Kasumi-1 (cell line): ENCODE data around the gene PIGN.

ENCODE experiments used
- DNase-seq, 2 experiments: peaks; one replicate each; lab custom pipeline; 2025; lab: John Stamatoyannopoulos, UW

Gene PIGN, protein sequence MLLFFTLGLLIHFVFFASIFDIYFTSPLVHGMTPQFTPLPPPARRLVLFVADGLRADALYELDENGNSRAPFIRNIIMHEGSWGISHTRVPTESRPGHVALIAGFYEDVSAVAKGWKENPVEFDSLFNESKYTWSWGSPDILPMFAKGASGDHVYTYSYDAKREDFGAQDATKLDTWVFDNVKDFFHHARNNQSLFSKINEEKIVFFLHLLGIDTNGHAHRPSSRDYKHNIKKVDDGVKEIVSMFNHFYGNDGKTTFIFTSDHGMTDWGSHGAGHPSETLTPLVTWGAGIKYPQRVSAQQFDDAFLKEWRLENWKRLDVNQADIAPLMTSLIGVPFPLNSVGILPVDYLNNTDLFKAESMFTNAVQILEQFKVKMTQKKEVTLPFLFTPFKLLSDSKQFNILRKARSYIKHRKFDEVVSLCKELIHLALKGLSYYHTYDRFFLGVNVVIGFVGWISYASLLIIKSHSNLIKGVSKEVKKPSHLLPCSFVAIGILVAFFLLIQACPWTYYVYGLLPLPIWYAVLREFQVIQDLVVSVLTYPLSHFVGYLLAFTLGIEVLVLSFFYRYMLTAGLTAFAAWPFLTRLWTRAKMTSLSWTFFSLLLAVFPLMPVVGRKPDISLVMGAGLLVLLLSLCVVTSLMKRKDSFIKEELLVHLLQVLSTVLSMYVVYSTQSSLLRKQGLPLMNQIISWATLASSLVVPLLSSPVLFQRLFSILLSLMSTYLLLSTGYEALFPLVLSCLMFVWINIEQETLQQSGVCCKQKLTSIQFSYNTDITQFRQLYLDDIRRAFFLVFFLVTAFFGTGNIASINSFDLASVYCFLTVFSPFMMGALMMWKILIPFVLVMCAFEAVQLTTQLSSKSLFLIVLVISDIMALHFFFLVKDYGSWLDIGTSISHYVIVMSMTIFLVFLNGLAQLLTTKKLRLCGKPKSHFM

DNA sequence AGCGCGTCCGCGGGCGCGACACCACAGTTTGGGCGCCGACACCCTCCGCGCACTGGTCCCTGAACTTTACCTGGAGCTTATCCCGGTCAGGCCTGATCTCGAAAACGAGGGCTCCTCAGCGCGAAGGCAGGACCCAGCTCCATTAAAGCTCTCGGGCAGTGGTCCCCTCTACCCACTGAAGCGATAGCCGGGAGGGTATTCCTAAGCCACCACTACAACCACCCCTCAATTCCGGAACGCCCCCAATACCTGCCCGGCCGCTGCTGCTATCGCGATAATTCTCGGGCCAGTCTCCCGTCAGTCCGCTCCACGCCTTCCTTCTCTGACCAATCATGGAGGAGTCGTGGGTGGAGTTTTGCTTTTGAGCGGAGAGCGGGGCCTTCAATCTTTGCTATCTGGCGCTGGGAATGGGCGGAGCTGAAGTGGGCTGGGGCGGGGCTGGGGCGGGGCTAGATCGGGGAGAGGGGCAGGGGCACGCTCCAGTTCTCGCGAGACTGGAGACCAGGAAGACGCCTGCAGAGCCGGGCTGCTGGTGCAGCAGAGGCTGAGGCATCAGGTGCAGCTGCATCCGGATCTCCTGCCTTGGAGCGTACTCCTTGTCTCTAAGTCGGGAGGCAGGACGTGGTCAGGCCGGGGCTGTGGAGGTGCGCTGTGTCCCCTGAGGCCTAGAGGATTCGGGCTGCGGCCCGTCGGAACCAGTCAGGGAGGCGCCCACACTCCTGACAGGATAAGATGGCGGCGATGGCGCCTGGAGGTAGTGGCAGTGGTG is at the start of gene PIGN, which contains the start of gene RELCH:
Gene PIGN, minus strand, starts transcription at position 283 of the 769 bp plus-strand sequence. CDS start 25,703 bp downstream, outside the sequence.
Gene RELCH, plus strand, starts transcription at position 482 of the 769 bp plus-strand sequence. Its CDS starts 251 bp downstream, at position 733.
- DNase-seq: peak; percentile 99

- no peak for DNase-seq
Measured at GRCh38 chr18:62236252-62236651, 49.4 kb upstream of the PIGN start.

DNA sequence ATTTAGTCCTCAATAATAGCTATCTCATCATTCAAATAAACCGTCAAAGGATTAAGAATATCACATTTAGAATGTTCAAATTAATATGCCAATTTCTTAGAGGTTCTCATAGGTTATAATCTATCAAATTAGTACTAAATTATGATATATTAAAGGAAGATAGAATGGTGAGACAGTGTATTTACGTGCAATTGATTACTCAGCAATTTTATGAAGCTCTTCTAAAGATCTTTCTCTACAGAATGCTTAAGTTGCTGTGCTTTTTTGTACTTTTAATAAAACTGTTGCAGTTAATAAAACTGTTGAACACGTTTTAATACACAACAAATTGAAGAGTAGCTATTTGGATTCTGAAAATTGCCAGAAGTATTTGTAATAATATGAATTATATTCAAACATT is 39.2 kb upstream of the PIGN start:
- DNase-seq: no peak

DNA sequence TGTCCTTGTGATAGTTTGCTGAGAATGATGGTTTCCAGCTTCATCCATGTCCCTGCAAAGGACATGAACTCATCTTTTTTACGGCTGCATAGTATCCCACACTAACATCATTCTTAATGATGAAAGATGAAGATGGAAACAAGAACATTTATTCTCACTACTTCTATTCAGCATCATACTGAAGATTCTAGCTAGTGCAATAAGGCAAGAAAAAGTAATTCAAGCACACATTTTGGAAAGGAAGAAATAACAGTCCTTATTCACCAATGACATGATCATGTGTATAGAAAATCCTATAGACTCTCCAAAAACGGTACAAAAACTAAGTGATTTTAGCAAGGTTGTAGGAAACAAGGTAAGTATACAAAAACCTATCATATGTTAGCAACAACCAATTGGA is 37.4 kb upstream of the PIGN start:
- DNase-seq: no peak

DNA sequence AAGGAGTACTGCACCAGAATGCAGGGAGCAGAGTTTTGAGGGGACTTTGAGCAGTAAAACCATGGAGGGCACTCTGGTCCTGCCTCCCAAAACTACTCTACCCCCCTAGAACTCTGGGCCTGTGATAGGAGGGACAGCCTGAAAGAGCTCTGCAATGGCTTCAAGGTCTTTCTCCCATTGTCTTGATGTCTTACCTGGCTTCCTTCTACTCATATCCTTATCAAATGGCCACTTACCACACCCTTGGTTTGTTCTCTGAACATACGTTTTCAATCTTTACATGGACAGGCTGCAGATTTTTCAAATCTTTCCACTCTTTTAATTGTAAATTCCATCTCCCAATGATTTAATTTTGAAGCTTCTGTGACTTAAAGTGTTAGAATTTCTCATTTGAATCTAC is 27.9 kb upstream of the PIGN start:
- DNase-seq: no peak

DNA sequence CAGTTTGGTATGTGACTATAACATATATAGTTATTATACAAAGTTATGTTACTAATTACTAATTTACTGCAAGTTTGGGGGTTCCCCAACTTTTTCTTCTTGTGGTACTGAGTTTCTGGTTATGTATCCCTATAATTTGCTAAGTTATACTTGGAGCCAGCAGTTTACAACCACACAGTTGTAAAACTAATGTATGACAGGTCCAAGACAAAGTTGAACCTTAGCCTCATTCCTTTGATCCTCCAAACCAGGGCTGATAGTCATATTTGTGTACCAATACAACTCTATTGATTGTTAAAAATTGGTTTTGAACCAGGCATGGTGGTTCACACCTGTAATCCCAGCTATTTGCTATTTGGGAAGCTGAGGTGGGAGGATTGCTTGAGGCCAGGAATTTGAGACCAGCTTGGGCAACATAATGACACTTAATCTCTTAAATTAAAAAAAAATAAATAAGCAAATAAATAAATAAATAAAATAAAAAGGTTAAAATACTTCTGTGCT is 24.5 kb upstream of the PIGN start:
- no peak for DNase-seq

DNA sequence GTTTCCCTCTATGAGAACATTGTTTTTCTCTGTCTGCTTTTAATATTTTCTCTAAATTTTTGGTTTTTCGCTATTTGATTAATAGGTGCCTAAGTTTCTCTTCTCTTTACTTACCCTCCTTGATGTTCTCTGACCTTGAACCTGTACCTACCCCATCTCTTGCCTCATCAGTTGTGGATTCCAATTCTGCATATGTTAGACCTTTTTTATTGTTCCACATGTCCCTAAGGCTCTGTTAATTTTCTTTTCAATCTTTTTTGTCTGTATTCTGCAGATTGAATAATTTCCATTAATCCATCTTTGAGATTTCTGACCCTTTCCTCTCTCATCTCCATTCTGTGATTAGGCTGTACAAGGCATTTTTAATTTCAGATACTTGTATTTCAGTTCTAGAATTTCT is 23.3 kb upstream of the PIGN start:
- no peak for DNase-seq

DNA sequence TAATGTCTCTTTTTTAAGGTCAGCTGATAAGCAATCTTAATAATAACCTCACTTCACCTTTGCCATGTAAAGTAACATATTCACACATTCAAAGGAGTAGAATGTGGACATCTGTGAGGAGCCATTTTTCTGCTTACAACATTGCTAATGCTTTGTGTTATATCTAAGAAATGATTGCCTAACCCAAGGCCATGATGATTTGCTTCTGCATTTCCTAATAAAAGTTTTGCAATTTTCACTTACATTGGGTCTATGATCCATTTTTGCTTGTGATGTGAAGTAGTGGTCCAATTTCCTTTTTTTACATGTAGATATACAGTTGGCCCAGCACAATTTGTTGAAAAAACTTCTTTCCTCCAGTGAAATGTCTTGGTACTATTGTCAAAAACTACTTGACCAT is 22.2 kb upstream of the PIGN start:
- DNase-seq: no peak

DNA sequence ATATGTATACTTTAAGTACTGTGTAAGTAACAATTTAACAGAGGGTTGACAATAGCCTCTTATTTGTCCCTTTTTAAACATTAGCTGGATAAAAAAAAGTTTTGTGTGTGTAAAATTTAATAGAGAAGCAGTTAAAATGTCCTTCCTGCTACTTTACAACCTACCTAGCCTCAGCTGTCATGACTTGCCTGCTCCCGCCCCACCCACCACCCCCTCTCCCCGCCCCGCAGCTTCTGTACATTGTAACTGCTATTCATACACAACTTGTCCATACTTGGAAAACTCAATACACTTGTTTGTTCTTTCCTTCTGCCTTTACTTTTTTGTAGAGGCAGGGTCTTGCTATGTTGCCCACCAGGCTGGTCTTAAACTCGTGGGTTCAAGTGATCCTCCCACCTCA is 19.7 kb upstream of the PIGN start:
- DNase-seq: no peak

DNA sequence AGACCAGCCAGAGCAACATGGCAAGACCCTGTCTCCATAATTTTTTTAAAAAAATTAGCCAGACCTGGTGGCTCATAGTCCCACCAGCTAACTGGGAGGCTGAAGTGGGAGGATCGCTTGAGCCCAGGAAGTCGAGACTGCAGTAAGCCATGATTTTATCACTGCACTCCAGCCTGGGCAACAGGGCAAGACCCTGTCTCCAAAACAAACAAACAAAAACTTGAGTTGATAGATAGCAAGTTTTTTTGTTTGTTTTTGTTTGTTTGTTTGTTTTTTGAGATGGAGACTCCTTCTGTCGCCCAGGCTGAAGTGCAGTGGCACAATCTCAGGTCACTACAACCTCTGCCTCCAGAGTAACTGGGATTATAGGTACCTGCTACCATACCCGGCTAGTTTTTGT is 19.0 kb upstream of the PIGN start:
- no peak for DNase-seq

GRCh38 chr18:62201870-62202269 is 15.0 kb upstream of the PIGN start:
- DNase-seq: no peak

- no peak for DNase-seq
Measured at GRCh38 chr18:62200121-62200914, 13.5 kb upstream of the PIGN start.

DNA sequence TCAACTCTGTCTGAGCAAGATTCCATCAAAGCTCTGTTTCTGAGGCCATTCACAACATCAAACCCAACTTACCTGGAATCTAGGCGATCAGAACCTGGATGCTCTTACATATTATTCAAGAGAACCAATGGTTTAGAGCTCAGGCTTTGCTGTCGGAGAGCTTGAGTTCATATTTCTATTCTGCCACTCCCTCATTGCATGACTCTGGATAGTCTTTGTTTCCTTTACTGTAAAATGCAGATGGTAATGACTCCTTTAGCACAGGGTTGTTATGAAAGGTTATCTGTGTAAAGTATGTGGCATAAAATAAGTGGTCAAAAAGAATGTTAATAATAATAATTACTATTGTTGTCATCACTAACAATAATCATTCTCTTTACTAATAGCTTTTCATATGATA is 12.8 kb upstream of the PIGN start:
- DNase-seq: no peak

- no peak for DNase-seq
Measured at GRCh38 chr18:62198259-62198658, 11.4 kb upstream of the PIGN start.

DNA sequence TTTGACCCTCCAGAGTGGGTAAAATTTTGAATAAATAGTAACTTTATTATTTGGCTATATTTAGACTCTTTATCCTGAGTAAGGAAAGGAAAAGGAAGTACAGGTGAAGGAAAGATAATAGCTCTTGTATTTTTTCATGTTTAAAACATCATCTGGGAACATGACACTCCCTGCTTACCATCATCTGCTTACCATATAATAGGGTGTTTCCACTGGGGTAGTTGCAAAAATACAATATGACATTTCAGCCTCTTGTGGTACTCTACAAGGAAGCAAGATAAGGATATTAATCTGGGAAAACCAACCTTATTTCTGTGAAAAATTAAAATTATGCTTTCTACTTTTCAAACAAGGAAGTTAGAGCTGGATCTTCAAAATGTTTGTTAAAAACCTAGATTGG is 10.1 kb upstream of the PIGN start:
- DNase-seq: no peak

- DNase-seq: no peak
Measured at GRCh38 chr18:62196079-62196478, 9.2 kb upstream of the PIGN start.

GRCh38 chr18:62189208-62189607 is 2.4 kb upstream of the PIGN start:
- DNase-seq: no peak

- DNase-seq: peak; percentile 67 to 81
Measured at GRCh38 chr18:62187543-62188510, 971 bp upstream of the PIGN start.

DNA sequence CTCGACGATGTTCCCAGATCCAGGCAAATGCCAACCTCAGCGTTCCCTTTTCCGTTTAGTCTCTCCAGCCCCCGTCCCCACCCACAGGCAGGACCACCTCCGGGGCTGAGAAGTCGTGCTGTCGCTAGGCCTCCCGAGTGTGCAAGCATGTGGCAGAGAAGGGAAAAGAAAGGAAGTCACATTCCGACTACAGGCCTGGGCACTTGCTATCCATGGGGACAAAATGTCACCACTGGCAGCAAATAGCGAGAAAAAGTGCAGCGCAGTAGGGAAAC is 420 bp downstream of the PIGN start:
- DNase-seq: peak; percentile 28 to 81

- DNase-seq: peak; percentile 59 to 74
Measured at GRCh38 chr18:62183578-62184195, 3.2 kb downstream of the PIGN start.
